Right atrium auricular region (tissue), 2 donors: Measurements from ENCODE around the gene TEKT2. TPM values are rescaled to one million over a fixed set of nuclear protein-coding genes. Genes with fewer than 3 reads are reported as not detected.

ENCODE experiments used
- DNase-seq: peaks from one replicate; pipeline ENCODE4 v3.0.0-alpha.2; 2019; ENCODE audit warnings: low spot score
- H3K27ac ChIP-seq, 2 donors: fragments of 200-600 bp; sonication (generic); 1 replicate in 1 of 2; 2 replicates in 1 of 2; pipeline ENCODE4 v1.5.1; 2016 to 2019
- H3K27me3 ChIP-seq, 2 donors: fragments of 200-600 bp; sonication (generic); one replicate each; pipeline versions ENCODE4 v1.5.1 to v1.6.0; 2017 to 2019
- H3K36me3 ChIP-seq: fragments of 200-600 bp; sonication (generic); one replicate; pipeline ENCODE4 v1.5.1; 2016
- H3K4me1 ChIP-seq, 2 donors: fragments of 200-600 bp; sonication (generic); one replicate each; pipeline versions ENCODE4 v1.5.1 to v1.6.0; 2017 to 2019
- H3K4me3 ChIP-seq, 2 donors: fragments of 200-600 bp; sonication (generic); 1 replicate in 1 of 2; 2 replicates in 1 of 2; pipeline ENCODE4 v1.5.1; 2017 to 2019; ENCODE audit warnings: mild to moderate bottlenecking in 1 of 2, moderate library complexity in 1 of 2
- H3K9me3 ChIP-seq, 2 donors: fragments of 200-600 bp; sonication (generic); one replicate each; pipeline ENCODE4 v1.5.1; 2019
- CTCF ChIP-seq, 2 donors: fragments of 200-600 bp; sonication (generic); IDR thresholded peaks; one replicate each; pipeline ENCODE4 v1.5.1; 2019; ENCODE audit warnings: antibody characterized with exemption in 2 of 2
- total RNA-seq, 2 donors: library from RNA; depleted of rRNA; stranded (reverse); fragments of >200 nt; gene quantifications; one replicate each; pipeline ENCODE4 v1.1.0, GENCODE V29; 2016

Gene TEKT2
- total RNA-seq, 2 donors from 2014 or later: 0.41 TPM; not detected in 1

GRCh38 chr1:36084497-36085115 is 712 bp downstream of the TEKT2 start:
- Histone ChIP-seq H3K9me3 (no peaks in the 10 kb centered on the region), H3K36me3 (no peaks in the 10 kb centered on the region), H3K27me3 (no peaks in the 10 kb centered on the region), H3K27ac (no peak overlapping the region), H3K4me1 (peaks cover 0 to 27% of the 10 kb centered on the region in 2 donors), H3K4me3 (peak overlapping the region; percentile 46 to 58)
- peak; percentile 57 for DNase-seq
- TF ChIP-seq CTCF (IDR thresholded peaks at IDR 0.05): no peak

GRCh38 chr1:36085126-36085525 is 1.2 kb downstream of the TEKT2 start:
- no peak overlapping the region for H3K4me3 ChIP-seq
- H3K4me1 ChIP-seq: peaks cover 0 to 32% of the 10 kb centered on the region in 2 donors
- no peaks in the 10 kb centered on the region for H3K36me3 ChIP-seq
- H3K27me3 ChIP-seq: no peaks in the 10 kb centered on the region
- no peak overlapping the region for H3K27ac ChIP-seq
- peak; percentile 36 for DNase-seq
- no peak for TF ChIP-seq CTCF (IDR thresholded peaks at IDR 0.05)
- H3K9me3 ChIP-seq: no peaks in the 10 kb centered on the region

- Histone ChIP-seq H3K4me1 (peaks cover 0 to 34% of the 10 kb centered on the region in 2 donors), H3K9me3 (no peaks in the 10 kb centered on the region)
Measured at GRCh38 chr1:36085686-36086526, 2.0 kb downstream of the TEKT2 start.

GRCh38 chr1:36086529-36087232 is 2.8 kb downstream of the TEKT2 start:
- H3K4me1 ChIP-seq: peaks cover 0 to 34% of the 10 kb centered on the region in 2 donors
- peaks cover 3% of the 10 kb centered on the region for H3K36me3 ChIP-seq
- H3K9me3 ChIP-seq: no peaks in the 10 kb centered on the region
- no peak overlapping the region for H3K4me3 ChIP-seq
- no peak overlapping the region for H3K27ac ChIP-seq
- peak; percentile 54 for DNase-seq
- H3K27me3 ChIP-seq: no peaks in the 10 kb centered on the region
- no peak for TF ChIP-seq CTCF (IDR thresholded peaks at IDR 0.05)

More at GRCh38 chr1:36085686-36086526, 2.0 kb downstream of the TEKT2 start:
- Histone ChIP-seq H3K36me3 (no peaks in the 10 kb centered on the region), H3K27me3 (no peaks in the 10 kb centered on the region), H3K4me3 (no peak overlapping the region), H3K27ac (no peak overlapping the region)
- DNase-seq: peak; percentile 54
- no peak for TF ChIP-seq CTCF (IDR thresholded peaks at IDR 0.05)

- Histone ChIP-seq H3K27ac (no peak overlapping the region), H3K4me3 (no peak overlapping the region), H3K36me3 (peaks cover 10% of the 10 kb centered on the region), H3K4me1 (peaks cover 0 to 34% of the 10 kb centered on the region in 2 donors), H3K9me3 (no peaks in the 10 kb centered on the region), H3K27me3 (no peaks in the 10 kb centered on the region)
- TF ChIP-seq CTCF (IDR thresholded peaks at IDR 0.05): no peak
- peak; percentile 54 for DNase-seq
Measured at GRCh38 chr1:36087233-36088123, 3.6 kb downstream of the TEKT2 start.
